Activated CD4-positive, alpha-beta memory T cell treated with anti-CD3 and anti-CD28 coated beads, Interleukin-2, amount 10 ng/mL, durations not matched to agents 7 days and 5 days (primary cell): ENCODE measurements around the gene NBDY. TPM values are rescaled to one million over a fixed set of nuclear protein-coding genes. Genes with fewer than 3 reads are reported as not detected.

Experiments
- total RNA-seq, 2 experiments: library from RNA; stranded (reverse); gene quantifications; one replicate each; pipeline ENCODE4 v1.2.3, GENCODE V29; 2021

NBDY gene
- total RNA-seq, 2 experiments from 2014 or later, result 29.2 to 32.7 TPM

Other genes with a start within 250 kb of the NBDY start
- 10 to 100 TPM; 48.7 to 52.0 TPM for gene UBQLN2, start 165.6 kb upstream of the NBDY start, total RNA-seq